ENCODE measurements around the gene NDUFB4.

Gene NDUFB4

GRCh38 chr3:120640231-120640630 lies 44.1 kb downstream of the NDUFB4 start:
- DNase-seq: no peak

GRCh38 chr3:120641696-120642246 lies 45.6 kb downstream of the NDUFB4 start:
- no peak for DNase-seq

GRCh38 chr3:120642368-120642948 lies 46.3 kb downstream of the NDUFB4 start:
- no peak for DNase-seq

GRCh38 chr3:120645083-120645845 lies 49.1 kb downstream of the NDUFB4 start:
- no peak for DNase-seq

- no peak for DNase-seq
Observed at GRCh38 chr3:120646771-120647432, 50.8 kb downstream of the NDUFB4 start.

- DNase-seq: no peak
Observed at GRCh38 chr3:120648290-120648689, 52.2 kb downstream of the NDUFB4 start.

- no peak for DNase-seq
Observed at GRCh38 chr3:120649830-120650233, 53.7 kb downstream of the NDUFB4 start.

GRCh38 chr3:120650311-120650710 lies 54.2 kb downstream of the NDUFB4 start:
- DNase-seq: no peak

Data from effector CD8-positive, alpha-beta T cell (primary cell).